GM21447 (cell line): Measurements from ENCODE around the gene ARSA.

Source experiments
- ATAC-seq: cut with Tn5 transposase; IDR thresholded peaks from one replicate; pipeline ENCODE4 v1.9.1; 2021; ENCODE audit not compliant: unreplicated experiment

The ARSA gene

DNA sequence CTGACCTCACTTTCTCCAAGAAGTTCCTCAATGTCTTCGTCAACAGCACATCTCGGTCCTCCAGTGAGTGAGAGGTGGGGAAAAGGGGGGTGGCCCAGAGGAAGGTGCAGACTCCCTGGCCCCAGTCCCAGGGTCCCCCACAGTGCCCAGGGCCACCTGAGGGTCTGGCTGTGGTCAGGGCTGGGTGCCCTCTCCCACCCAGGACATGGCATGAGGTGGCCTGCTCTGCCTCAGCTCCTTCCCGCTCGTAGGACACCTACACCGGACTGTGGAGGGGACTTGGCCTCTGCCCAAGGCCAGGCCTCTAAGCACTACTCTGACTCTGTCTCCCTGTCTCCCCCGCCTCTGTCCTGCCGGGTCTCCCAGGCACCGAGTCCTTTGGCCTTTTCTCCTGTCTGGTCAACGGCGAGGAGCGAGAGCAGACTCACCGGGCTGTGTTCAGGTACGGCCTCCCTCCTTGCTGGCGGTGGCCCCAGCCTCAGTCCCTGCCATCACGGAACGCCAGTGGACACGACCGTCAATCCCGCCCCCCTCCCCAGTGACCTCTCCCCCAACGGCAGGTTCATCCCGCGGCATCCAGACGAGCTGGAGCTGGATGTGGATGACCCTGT, 22.8 kb downstream of the ARSA start:
- no peak for ATAC-seq

DNA sequence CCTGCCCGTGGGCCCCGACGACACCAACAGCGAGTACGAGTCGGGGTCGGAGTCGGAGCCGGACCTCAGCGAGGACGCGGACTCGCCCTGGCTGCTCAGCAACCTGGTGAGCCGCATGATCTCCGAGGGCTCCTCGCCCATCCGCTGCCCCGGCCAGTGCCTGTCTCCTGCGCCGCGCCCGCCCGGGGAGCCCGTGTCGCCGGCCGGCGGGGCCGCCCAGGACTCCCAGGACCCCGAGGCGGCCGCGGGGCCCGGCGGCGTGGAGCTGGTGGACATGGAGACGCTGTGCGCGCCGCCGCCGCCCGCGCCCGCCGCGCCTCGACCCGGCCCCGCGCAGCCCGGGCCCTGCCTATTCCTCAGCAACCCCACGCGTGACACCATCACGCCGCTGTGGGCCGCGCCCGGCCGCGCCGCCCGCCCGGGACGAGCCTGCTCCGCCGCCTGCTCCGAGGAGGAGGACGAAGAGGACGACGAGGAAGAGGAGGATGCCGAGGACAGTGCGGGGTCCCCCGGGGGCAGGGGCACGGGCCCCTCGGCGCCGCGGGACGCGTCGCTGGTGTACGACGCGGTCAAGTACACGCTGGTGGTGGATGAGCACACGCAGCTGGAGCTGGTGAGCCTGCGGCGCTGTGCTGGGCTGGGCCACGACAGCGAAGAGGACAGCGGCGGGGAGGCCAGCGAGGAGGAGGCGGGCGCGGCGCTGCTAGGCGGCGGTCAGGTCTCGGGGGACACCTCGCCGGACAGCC, 23.5 kb downstream of the ARSA start:
- ATAC-seq: no peak

DNA sequence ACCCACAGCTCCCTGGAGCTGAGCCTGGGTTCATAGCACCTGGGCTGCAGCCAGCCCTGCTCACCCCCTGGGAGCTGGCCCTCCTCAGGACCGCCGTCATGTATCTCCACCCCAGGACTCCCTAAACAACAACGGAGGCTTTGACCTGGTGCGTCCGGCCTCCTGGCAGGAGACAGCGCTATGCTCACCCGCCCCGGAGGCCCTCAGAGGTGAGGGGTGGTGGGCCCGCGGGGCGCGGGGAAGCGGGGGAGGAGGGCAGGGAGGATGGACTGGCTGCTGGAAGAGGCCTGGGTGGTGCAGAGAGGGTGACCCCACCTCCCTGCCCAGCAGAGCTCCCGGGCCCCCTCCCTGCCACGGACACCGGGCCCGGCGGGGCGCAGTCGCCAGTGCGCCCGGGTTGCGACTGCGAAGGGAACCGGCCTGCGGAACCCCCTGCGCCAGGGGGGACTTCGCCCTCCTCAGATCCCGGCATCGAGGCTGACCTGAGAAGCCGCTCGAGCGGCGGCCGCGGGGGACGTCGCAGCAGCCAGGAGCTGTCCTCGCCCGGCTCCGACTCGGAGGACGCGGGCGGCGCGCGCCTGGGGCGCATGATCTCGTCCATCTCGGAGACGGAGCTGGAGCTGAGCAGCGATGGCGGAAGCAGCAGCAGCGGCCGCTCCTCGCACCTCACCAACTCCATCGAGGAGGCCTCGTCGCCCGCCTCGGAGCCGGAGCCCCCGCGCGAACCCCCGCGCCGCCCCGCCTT, 24.3 kb downstream of the ARSA start:
- no peak for ATAC-seq

DNA sequence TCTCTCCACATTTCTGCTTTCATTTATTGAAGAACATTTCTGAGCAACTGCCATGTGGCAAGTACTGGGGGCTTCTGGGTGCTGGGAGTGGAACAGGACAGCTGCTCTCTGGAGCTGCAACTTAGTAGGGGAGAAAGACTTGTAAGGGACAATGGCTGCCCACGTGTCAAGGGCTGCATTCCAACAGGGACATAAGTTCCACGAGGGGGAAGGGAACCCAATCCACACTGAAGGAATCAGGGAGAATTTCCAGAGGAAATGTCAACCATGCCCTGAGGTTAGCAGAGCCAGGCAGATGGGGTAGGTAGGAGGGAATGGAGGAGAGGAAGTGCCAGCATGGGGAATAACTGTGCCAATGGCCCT, 25.6 kb downstream of the ARSA start:
- ATAC-seq: no peak

DNA sequence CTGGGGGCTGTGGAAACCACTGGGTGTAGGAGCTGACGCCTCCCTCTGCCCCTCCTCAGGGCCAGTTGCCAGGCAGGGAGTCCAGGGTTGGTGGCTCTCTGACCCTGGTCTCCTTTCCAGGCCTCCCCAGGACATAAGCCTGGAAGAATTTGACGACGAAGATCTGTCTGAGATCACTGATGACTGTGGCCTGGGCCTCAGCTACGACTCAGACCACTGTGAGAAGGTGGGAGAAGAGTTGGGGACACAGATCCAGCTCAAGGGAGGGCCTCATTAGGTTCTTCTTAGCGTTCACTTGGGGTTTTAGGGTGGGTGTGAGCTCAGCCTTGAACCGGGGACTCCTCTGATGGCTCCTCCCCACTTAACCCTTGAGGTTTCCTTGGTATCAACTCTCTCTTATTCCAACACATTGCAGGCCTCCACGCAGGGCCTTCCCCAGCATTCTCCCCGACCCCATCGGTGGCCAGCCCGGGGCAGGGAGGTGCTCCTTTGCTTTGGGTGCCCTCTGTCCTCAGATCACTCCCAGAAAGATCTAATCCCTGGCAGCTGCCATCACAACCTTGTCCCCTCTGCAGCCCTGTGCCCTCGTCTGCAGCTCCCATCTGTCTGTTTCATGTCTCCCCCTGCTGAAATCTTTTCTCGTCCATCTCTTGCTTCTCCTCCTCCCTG, 26.1 kb downstream of the ARSA start:
- no peak for ATAC-seq

DNA sequence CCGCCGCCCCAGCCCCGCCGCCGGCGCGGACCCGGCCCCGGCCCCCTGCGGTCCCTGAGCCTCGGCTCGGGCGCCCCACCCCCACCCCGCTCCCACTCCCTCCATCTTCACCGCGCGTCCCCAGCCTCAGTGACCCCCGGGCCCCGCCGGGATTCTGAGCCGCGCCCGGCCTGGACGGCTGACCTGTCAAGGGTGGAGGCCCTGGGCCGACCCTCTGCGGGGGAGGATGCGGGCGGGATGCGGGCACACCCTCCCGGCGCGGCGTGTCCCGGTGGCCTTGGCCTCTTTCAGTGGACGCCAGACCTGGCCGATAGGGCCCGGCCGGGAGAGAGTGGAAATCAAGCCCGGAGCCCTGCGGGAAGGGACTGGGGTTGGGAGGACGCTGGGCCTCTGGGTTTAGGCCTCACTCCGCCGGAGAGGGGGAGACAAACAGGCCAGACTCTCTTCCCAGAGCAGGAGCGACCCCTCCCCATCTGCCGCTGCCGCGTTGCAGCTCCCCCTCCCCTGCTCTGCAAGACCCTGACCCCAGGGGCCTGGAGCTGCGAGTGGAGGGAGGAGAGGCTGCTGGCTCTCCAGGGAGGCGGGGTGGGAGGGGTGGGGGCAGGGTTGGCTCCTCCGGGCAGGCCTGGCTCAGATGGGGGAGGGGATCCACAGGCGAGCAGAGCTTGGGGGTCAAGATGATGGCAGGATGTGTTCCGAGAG, 26.8 kb downstream of the ARSA start:
- no peak for ATAC-seq

DNA sequence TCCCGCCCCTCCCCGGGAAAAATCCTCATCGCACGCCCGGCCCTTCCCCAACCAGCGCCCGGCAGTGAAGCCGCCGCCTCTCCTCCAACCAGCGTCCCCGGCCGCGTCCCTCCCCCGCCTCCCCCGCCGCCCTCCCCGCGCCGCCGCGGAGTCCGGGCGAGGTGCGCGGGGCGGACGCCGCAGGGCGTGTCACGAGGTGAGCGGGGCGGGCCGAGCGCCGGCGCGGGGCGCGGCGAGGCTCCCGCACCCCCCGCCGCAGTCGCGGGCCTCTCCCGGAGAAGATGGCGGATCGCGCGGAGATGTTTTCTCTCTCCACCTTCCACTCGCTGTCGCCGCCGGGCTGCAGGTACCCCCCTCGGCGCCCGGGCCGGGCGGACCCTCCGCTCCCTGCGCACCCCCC, 27.4 kb downstream of the ARSA start, which contains the start of gene MAPK8IP2:
Gene MAPK8IP2, plus strand, starts transcription at position 256 of the 400 bp plus-strand sequence. Its CDS starts 26 bp downstream, at position 282.
- no peak for ATAC-seq

DNA sequence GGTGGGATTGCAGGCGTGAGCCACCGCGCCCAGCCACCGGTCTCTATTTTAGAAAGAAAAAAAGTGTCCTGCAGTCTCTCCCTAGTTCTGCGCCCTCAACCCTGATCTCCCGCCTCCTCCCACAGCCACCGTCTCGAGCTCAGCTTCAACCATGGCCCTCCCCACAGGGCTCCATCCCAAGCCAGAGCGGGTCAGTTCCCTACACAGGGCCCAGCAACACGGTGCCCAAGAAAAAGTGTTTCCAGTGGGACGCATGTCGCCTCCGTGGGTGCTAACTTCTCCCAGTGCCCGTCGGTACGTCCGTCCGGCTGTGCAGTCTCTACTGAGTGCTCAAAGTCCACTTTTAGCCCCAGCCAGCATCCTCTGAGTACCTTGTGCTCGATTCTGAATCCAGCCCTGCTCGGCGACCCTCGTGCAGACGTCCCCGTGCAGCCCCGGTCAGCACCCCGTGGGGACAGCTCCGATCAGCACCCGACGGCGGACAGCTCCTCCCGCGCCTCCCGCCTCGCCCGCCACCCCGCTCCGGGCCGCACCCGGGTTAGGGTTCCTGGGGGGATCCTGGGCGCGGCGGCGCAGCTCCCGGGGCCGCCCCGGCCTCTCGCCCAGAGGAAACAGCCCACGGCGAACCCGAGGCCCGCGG, 28.0 kb downstream of the ARSA start:
- ATAC-seq: no peak

DNA sequence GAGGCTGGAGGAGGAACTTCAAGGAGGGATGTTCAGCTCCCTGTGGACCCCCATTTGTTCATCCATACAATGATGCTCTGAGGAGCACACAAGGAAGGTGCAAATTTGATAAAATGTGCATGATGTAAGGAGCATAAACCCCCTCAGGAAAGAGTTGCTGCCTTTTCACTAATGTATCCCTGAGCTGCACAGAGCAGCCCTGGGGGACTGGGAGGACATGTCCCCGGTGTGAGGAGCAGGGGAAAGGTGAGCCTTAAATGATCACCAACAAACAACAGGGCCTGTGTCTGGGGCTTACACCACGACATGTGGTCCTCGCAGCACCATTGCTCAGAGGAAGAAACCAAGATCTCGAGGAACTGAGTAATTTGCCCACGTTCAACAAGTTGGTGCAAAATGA, 30.9 kb downstream of the ARSA start:
- ATAC-seq: no peak

DNA sequence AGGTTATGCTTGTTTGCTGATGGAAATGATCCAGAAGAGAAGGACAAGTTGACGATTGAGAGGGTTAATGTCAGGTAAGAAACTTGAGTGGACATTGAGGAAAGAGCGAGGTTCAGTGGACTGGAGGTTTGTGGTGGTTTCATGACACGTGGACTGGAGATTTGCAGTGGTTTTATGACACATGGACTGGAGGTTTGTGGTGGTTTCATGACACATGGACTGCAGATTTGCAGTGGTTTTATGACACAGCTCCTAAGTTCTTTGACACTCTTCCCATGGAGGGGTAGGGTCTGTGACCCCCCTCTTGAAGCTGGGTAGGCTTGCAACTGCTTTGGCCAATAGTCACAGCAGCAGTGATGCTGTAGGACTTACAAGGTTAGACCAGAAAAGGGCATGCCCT, 32.8 kb downstream of the ARSA start:
- ATAC-seq: no peak

DNA sequence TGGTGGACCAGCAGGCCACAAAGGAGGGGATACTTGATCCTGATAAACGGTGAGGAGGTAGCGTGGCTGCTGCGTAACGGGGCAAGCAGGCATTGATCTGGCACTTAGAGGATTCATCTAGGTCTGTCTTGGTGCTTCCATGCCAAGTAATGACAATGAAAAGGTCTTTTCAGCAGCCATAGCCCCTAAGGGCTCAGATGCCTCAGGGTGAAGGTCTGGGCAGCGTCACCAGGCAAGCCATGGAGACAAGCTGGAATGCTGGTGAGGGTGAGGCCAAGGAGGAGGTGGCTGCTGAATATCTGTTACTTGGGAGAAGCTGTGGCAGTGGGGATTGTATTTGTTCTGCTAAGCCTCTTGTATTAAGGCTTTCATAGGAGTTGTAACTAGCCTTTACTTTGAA, 40.5 kb downstream of the ARSA start:
- ATAC-seq: no peak

DNA sequence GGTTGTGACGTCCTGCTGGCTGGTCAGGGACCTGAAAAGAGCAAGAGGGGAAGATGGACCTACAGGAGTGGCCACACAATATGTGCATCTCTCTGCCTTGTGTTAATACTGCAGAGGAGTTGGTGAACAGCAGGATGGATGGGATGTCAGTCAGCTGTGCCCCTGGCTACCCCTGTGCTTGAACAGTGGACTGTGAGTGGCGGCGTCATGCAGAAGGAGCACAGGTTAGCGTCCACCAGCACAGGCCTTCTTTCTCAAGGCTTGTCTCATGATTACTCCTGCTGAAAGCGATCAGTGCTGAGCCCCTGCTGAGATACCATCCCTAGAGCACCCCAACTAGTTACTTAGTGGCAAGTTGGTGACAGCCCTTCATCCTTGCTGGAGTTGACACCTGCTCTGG, 41.5 kb downstream of the ARSA start:
- ATAC-seq: no peak

DNA sequence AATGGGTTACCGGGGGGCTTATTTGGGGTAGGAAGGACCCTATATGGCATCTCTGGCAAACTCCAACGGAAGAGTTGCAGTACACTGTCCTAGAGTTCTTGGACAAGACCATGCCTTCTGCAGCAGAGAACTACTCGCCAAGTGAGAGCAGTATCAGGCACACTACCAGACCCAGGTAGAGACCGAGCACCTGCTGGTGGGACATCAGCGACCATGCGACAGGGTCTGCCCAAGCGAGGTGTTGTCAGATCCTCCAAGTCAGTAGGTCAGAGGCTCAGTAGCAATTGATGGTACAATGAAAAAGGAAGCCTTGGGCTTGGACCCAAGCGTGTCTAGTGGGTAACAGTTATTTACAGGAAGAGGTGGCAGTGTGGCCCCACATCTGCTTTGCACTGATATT, 42.2 kb downstream of the ARSA start:
- ATAC-seq: no peak

DNA sequence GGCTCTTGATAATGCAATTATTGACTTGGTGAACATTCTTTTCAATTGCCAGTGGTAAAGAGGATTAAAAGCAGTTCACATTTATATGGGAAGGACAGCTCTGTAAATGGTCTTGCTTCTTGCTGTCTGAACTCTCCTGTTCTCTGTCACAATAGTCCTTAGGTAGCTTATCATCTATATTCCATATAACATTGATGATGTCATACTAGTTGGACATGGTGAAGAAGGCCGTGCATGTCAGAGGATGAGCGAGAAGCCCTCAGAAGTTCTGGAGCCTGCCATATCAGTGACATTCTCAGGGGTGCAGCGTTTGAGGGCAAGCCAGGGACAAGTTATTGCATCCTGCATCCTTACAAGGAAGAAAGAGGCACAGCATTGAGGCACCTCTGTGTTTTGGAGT, 42.7 kb downstream of the ARSA start:
- no peak for ATAC-seq

DNA sequence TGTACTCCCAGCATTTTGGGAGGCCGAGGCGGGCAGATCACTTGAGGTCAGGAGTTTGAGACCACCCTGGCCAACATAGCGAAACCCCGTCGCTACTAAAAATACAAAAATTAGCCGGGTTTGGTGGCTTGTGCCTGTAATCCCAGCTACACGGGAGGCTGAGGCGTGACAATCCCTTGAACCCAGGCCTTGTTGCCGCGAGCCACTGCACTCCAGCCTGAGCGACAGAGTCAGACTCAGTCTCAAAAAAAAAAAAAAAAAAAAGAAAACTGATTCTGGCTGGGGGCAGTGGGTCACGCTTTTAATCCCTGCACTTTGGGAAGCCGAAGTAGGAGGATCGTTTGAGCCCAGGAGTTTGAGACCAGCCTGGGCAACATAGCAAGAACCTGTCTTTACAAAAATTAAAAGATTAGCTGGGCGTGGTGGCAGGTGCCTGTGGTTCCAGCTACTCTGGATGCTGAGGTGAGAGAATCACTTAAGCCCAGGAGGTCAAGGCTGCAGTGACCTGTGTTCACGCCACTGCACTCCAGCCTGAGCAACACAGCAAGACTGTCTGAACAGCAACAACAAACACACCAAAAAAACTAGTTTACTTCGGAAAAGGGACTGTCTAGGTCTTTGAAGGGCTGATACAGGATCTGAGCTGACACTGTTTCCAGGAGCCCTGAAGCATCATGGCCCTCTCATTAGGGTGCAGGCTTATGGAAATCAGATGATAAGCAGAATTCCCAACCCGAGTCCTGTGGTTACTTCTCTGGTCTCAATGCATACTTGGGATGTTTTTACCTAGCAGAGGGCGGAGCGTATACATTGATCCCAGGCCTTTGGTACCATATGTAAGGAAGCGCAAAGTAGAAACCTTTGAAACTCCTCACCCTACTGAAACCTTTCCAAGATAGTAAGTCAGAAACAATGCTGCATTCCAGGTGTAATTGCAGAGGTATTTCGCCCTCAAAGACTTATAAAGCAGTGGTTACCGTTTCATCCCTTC, 43.6 kb downstream of the ARSA start:
- no peak for ATAC-seq

DNA sequence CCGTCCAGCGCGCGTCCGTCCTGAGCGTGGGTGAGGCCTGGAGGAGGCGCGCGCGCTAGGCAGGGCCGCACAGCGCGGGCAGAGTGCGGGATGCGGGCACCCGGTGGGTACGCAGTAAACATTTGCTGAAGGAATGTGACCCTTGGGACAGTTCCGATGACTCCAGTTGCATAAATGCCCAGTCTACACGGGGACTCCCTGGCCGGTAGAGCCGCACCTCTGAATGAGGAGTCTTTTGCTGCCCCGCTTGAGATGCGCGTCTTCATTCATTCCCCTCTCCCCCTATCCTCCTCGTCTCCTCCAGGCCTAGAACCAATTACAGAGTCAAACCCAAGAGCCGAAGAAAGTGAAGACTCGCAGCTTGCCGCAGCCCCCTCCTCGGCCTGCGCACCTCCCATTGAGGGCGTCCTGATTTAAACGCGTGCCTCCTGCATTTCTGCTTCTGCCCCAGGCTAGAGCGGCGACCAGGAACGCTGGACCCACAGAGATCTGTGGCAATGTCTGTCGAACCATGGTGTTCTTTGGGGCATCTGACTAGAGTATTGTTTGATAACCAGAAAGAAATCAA, 44.6 kb downstream of the ARSA start:
- peak; percentile 28 for ATAC-seq

DNA sequence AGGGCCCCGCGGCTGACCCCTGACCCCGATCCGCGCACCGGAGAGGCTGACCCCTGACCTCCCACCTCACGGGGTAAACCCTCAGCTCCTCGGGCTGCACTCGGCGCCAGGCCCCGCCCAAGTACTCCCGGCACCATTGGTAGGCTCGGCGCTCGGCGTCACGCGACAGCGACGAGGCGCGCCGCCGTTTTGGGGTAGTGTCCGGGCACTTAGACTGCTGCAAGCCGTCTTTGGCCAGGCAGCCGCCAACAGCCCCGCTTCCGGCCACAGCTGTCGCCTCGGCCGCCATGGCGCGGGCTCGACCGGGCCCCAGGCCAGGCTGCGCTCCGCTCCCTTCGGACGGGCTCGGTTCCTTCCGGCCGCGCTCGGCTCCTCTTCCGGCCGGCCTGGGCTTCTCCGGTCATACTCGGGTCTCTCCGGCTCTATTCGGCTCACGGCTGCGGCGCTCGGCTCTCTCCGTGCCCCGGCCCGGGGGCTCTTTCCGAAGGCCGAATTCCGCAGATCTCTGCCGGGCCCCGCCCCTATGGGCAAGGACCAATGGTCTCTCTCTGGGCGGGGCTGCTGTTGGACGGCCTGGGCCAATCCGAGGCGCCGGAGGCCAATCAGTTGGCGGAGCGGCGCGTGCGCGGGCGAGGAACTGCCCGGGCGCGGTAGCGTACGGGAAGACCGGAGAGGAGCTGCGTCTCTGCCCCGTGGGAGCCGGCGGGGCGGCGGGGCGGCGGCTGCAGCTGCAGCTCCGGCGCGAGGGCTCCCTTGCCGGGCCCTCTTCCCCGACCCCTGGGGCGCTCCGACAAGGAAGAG, 45.3 kb downstream of the ARSA start, which contains the start of gene CHKB:
Gene CHKB, minus strand, starts transcription at position 357 of the 801 bp plus-strand sequence. Its CDS starts 68 bp downstream, at position 289.
- ATAC-seq: peak; percentile 84

DNA sequence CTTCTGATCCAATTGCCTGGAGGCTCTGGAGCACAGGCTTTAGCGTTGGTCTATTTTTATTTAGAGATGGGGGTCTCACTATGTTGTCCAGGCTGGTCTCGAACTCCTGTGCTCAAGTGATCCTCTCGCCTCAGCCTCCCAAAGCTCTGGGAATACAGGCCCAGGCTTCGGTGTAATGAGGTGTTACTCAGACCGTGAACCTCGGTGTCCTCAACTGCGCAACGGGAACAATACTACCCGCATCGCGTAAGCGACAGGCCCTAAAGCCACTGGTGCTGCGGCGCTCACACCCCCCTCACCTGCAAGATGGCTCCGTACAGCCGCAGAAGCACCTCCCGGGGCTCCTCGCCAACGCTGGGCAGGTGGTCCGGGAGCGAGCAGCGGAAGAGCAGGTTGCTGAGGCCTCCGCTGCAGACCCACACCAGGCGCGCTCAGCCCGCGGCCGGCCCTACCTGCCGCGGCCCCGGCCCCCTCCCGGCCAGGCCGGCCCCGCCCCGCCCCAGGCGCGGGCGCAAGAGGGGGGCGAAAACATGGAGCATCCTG, 45.9 kb downstream of the ARSA start:
- ATAC-seq: no peak
